ENCODE results near the gene PCDH1.

The PCDH1 gene

GRCh38 chr5:141850244-141850768 lies 27.9 kb downstream of the PCDH1 start:
- no peaks in the 10 kb centered on the region for H4K20me1 ChIP-seq
- peak overlapping the region; percentile 87 for H3K9ac ChIP-seq
- peak overlapping the region; percentile 99 for H3K4me2 ChIP-seq
- H3K4me1 ChIP-seq, result peaks cover 75% of the 10 kb centered on the region
- H3K27me3 ChIP-seq, result no peaks in the 10 kb centered on the region
- no peaks in the 10 kb centered on the region for H3K9me3 ChIP-seq
- H3K36me3 ChIP-seq, result no peaks in the 10 kb centered on the region
- peak overlapping the region; percentile 92 for H3K27ac ChIP-seq
- TF ChIP-seq Cebpa-rat (IDR thresholded peaks at IDR 0.05), result no peak
- peak overlapping the region; percentile 81 for H3K4me3 ChIP-seq

DNA sequence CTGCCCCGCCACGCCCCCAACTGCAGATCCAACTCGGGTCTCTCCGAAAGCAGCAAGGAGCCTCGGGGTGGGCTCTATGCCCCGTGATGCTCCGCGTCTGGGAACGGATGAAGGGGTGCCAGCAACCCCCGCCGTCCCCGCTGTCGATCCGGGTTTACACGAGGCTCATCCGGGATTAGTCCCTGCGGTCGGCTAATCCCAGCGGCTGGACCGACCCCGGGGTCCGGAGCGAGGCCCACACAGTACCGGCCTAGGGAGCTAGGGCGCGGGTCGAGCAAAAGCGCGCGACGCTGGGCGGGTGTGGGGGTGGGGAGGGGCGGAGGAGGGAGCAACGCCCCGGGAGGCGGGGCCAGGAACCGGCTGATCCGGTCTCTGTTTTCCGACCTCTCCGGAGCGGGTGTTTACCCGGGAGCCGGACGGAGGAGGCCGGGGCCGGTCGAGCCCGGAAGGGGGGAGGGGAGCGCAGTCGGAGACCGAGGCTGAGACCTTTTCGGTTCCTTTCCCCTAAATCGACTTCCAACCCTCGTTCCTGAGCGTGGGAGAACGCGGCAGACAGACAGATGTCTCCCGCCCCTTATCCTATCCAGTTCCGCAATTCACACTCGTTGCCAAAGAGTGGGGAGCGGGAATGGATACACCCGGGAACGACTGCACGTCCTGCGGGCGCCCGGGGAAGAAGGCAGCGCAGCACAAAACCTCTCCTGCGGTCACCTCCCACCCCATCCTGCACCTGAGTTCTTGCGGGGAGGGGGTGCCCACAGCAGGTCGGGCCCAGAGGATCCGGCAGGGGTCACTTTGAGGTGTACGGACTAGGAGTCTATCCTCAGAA lies 28.6 kb downstream of the PCDH1 start:
- Histone ChIP-seq H3K36me3 (no peaks in the 10 kb centered on the region), H3K9me3 (no peaks in the 10 kb centered on the region), H3K9ac (peak overlapping the region; percentile 87), H3K4me1 (peaks cover 76% of the 10 kb centered on the region), H3K4me2 (peak overlapping the region; percentile 99), H3K27ac (peak overlapping the region; percentile 92), H4K20me1 (no peaks in the 10 kb centered on the region), H3K27me3 (no peaks in the 10 kb centered on the region), H3K4me3 (peak overlapping the region; percentile 81)
- no peak for TF ChIP-seq Cebpa-rat (IDR thresholded peaks at IDR 0.05)

GRCh38 chr5:141848744-141849414 lies 29.3 kb downstream of the PCDH1 start:
- H3K9me3 ChIP-seq, result no peaks in the 10 kb centered on the region
- peak overlapping the region; percentile 92 for H3K27ac ChIP-seq
- H4K20me1 ChIP-seq, result no peaks in the 10 kb centered on the region
- H3K27me3 ChIP-seq, result no peaks in the 10 kb centered on the region
- H3K36me3 ChIP-seq, result no peaks in the 10 kb centered on the region
- H3K4me2 ChIP-seq, result peak overlapping the region; percentile 99
- H3K4me3 ChIP-seq, result peak overlapping the region; percentile 81
- H3K9ac ChIP-seq, result peak overlapping the region; percentile 87
- H3K4me1 ChIP-seq, result peaks cover 84% of the 10 kb centered on the region
- no peak for TF ChIP-seq Cebpa-rat (IDR thresholded peaks at IDR 0.05)

GRCh38 chr5:141846031-141846430 lies 32.2 kb downstream of the PCDH1 start:
- Histone ChIP-seq H3K4me1 (peaks cover 83% of the 10 kb centered on the region), H3K27me3 (no peaks in the 10 kb centered on the region), H3K9me3 (no peaks in the 10 kb centered on the region), H3K27ac (no peak overlapping the region), H4K20me1 (no peaks in the 10 kb centered on the region), H3K4me3 (no peak overlapping the region), H3K36me3 (no peaks in the 10 kb centered on the region), H3K4me2 (peak overlapping the region; percentile 64), H3K9ac (no peak overlapping the region)
- no peak for TF ChIP-seq Cebpa-rat (IDR thresholded peaks at IDR 0.05)

GRCh38 chr5:141845371-141845851 lies 32.8 kb downstream of the PCDH1 start:
- no peaks in the 10 kb centered on the region for H4K20me1 ChIP-seq
- H3K9ac ChIP-seq, result no peak overlapping the region
- peaks cover 85% of the 10 kb centered on the region for H3K4me1 ChIP-seq
- no peaks in the 10 kb centered on the region for H3K9me3 ChIP-seq
- H3K4me2 ChIP-seq, result peak overlapping the region; percentile 64
- H3K27ac ChIP-seq, result peak overlapping the region; percentile 35; the same call in 1 of the 2 replicates
- TF ChIP-seq Cebpa-rat (IDR thresholded peaks at IDR 0.05), result no peak
- H3K36me3 ChIP-seq, result no peaks in the 10 kb centered on the region
- no peak overlapping the region for H3K4me3 ChIP-seq
- no peaks in the 10 kb centered on the region for H3K27me3 ChIP-seq

GRCh38 chr5:141844414-141845097 lies 33.7 kb downstream of the PCDH1 start:
- Histone ChIP-seq H3K27me3 (no peaks in the 10 kb centered on the region), H3K4me3 (no peak overlapping the region), H4K20me1 (no peaks in the 10 kb centered on the region), H3K36me3 (no peaks in the 10 kb centered on the region), H3K4me1 (peaks cover 93% of the 10 kb centered on the region), H3K27ac (peak overlapping the region; percentile 35; the same call in 1 of the 2 replicates), H3K4me2 (peak overlapping the region; percentile 35), H3K9ac (no peak overlapping the region), H3K9me3 (no peaks in the 10 kb centered on the region)
- no peak for TF ChIP-seq Cebpa-rat (IDR thresholded peaks at IDR 0.05)

DNA sequence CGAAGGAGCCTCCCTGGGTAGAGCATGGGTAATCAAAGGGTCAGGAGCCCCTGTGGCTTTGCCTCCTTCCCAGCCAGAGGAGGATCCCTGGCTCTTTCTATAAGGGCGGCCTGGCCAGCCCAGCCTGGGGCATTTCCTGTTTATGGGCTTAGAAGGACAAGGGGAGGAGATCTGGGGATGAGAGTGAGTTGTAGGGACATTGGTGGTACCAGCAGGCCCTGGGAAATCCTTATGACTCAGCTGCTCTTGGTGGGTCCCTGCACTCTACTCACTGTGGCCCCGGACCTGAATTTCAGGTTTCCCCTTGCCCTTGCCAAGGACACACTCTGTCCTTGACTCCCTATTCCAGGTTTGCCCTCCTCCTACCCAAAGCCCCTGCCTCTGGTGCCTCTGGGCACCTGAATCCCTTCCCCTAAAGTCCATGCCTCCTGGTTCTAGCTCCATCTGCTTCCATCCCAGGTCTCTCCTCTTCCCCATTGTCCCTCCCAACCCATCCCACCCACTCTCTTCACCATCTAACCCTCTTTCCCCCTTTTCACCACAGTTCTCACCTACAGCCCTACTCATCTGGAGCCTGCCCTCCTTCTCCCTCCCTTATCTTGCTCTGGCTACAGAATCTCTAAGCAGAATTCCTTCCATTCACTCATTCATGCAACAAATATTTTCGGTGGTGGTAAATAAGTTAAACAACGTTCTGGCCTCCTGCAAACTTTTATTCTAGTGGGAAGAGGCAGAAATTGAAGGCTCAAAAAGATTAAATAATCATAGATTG lies 34.9 kb downstream of the PCDH1 start:
- Histone ChIP-seq H3K27me3 (no peaks in the 10 kb centered on the region), H3K36me3 (no peaks in the 10 kb centered on the region), H3K4me2 (peak overlapping the region; percentile 96), H4K20me1 (no peaks in the 10 kb centered on the region), H3K4me1 (peaks cover 94% of the 10 kb centered on the region), H3K9me3 (no peaks in the 10 kb centered on the region), H3K9ac (peak overlapping the region; percentile 35), H3K27ac (peak overlapping the region; percentile 92), H3K4me3 (no peak overlapping the region)
- no peak for TF ChIP-seq Cebpa-rat (IDR thresholded peaks at IDR 0.05)

DNA sequence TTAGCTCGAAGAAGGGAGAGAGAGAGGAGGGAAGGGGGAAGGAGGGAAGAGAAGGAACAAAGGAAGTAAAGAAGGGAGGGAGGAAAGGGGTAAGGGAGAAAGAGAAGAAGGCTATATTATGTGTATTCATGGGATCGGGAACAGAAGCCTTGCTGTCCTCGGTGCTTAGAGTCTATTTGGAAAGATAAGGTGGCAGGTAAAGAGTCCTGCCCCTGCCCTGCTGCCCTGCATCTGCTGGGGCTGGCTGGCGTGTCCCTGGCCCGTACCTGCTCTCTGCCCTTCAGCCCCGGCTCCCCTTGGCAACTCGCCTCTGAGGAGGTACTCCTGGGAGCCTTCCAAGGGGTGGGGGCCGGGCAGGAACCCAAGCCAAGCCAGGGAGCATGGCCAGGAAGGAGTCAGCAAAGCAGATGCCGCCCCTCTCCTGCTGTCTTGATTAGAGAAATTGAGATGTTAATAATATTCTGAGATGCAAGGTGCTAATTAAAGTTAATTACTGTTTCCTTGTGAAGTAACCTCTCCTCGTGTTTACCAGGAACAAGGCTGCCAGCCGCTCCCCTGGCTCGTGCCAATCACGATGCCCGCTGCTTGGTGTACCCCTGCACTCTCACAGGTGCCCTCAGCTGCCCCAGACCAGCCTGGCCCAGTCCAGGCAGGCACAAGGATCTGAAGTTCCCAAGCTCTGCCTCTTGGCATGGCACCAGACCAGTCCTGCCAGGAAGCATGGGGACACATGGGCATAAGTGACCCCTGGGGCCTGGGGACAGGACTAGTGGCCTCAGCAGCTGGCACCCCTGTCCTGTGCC lies 36.6 kb downstream of the PCDH1 start:
- H3K9me3 ChIP-seq, result no peaks in the 10 kb centered on the region
- TF ChIP-seq Cebpa-rat (IDR thresholded peaks at IDR 0.05), result no peak
- H3K4me3 ChIP-seq, result no peak overlapping the region; the same call in 1 of the 2 replicates
- peak overlapping the region; percentile 92 for H3K27ac ChIP-seq
- peak overlapping the region; percentile 66 for H3K9ac ChIP-seq
- no peaks in the 10 kb centered on the region for H3K27me3 ChIP-seq
- no peaks in the 10 kb centered on the region for H3K36me3 ChIP-seq
- H3K4me1 ChIP-seq, result peaks cover 94% of the 10 kb centered on the region
- peak overlapping the region; percentile 96 for H3K4me2 ChIP-seq
- no peaks in the 10 kb centered on the region for H4K20me1 ChIP-seq
